Measurements from ENCODE around the gene TSHZ2.

GRCh38 chr20:52945268-52945667 lies 26.9 kb upstream of the TSHZ2 start:
- TF ChIP-seq CTCF (IDR thresholded peaks at IDR 0.05) (no peak), POLR2A (IDR thresholded peaks at IDR 0.05) (no peak), POLR2AphosphoS5 (IDR thresholded peaks at IDR 0.05) (no peak), EP300 (IDR thresholded peaks at IDR 0.05; ENCODE audit: low read depth) (no peak)
